A673 (cell line): Measurements from ENCODE around the gene GPRC5D. TPM values are rescaled to one million over a fixed set of nuclear protein-coding genes. Genes with fewer than 3 reads are reported as not detected.

ENCODE experiments used
- BruUV-seq: library from RNA; stranded (reverse); fragments of 400-500 nt; replicated peaks from 2 replicates; lab custom pipeline; 2021; lab: Mats Ljungman, UMichigan
- CTCF ChIA-PET: fragments of 300-600 bp; sonication (Branson Sonifier 250); formaldehyde crosslinking; loops from one replicate; lab custom pipeline; 2022; ENCODE audit warnings: antibody characterized with exemption; lab: Charles Lee
- POLR2A ChIA-PET: fragments of 300-600 bp; sonication (Branson Sonifier 250); formaldehyde crosslinking; loops from one replicate; lab custom pipeline; 2022; ENCODE audit warnings: antibody characterized with exemption; ENCODE audit not compliant: low non-redundant PET; lab: Charles Lee
- DNase-seq: peaks from one replicate; pipeline ENCODE4 v3.0.0-alpha.2; 2015; ENCODE audit warnings: low spot score
- H3K27ac ChIP-seq: fragments of 200-600 bp; sonication (generic); 2 replicates; pipeline ENCODE4 v1.5.1; 2016; ENCODE audit warnings: mixed run types, low read depth, mild to moderate bottlenecking, mixed read lengths, antibody characterized with exemption, low read length; ENCODE audit not compliant: poor library complexity, severe bottlenecking
- H3K27me3 ChIP-seq: fragments of 200-600 bp; sonication (generic); replicated peaks from 2 replicates; pipeline ENCODE4 v1.6.1; 2017; ENCODE audit warnings: mixed run types, low read depth, mild to moderate bottlenecking, mixed read lengths, antibody characterized with exemption, low read length; ENCODE audit not compliant: insufficient read depth, poor library complexity
- H3K36me3 ChIP-seq: fragments of 200-600 bp; sonication (generic); 2 replicates; pipeline ENCODE4 v1.6.1; 2016; ENCODE audit warnings: mixed run types, mild to moderate bottlenecking, mixed read lengths, antibody characterized with exemption, low read length; ENCODE audit not compliant: insufficient read depth, poor library complexity, severe bottlenecking
- H3K4me1 ChIP-seq: fragments of 200-600 bp; sonication (generic); 2 replicates; pipeline ENCODE4 v1.6.1; 2017; ENCODE audit warnings: mixed run types, mild to moderate bottlenecking, mixed read lengths, antibody characterized with exemption, low read length; ENCODE audit not compliant: insufficient read depth, poor library complexity, severe bottlenecking
- H3K4me3 ChIP-seq: fragments of 200-600 bp; sonication (generic); 2 replicates; pipeline ENCODE4 v1.5.1; 2016; ENCODE audit warnings: low read depth, mixed run types, mild to moderate bottlenecking, mixed read lengths, low read length; ENCODE audit not compliant: poor library complexity, severe bottlenecking
- H3K9me3 ChIP-seq: fragments of 200-600 bp; sonication (generic); 2 replicates; pipeline ENCODE4 v1.6.1; 2016; ENCODE audit warnings: mixed run types, low read depth, mild to moderate bottlenecking, mixed read lengths, antibody characterized with exemption, low read length; ENCODE audit not compliant: poor library complexity, severe bottlenecking
- CTCF ChIP-seq: fragments of 300-800, 200-600 bp; sonication (generic); conservative IDR thresholded peaks from 2 replicates; pipeline ENCODE4 v1.5.1; 2017; ENCODE audit warnings: low read depth, mild to moderate bottlenecking, antibody characterized with exemption, low read length, moderate library complexity, mixed read lengths
- EZH2 ChIP-seq: fragments of 200-600 bp; sonication (generic); IDR thresholded peaks from 2 replicates; pipeline ENCODE4 v1.6.1; 2017; ENCODE audit warnings: borderline replicate concordance, low read depth, mild to moderate bottlenecking, mixed read lengths, antibody characterized with exemption, low read length; ENCODE audit not compliant: poor library complexity, severe bottlenecking
- intact Hi-C: fragments of 100-400 bp; cut with micrococcal nuclease; formaldehyde crosslinking; loops from one replicate; pipeline ENCODE4 v1.10.0; 2022; ENCODE audit not compliant: unreplicated experiment
- total RNA-seq: library from RNA; stranded (reverse); gene quantifications from 2 replicates; pipeline ENCODE4 v1.2.3, GENCODE V29; 2021

The GPRC5D gene
- total RNA-seq, 1 experiment from 2014 or later = not detected

- CTCF ChIA-PET = no interaction called here
- DNase-seq = no peak
- intact Hi-C loops = no loop called here
- no peaks in the 10 kb centered on the region for H3K27me3 ChIP-seq
- no peaks in the 10 kb centered on the region for H3K9me3 ChIP-seq
- H3K4me1 ChIP-seq = no peaks in the 10 kb centered on the region
- POLR2A ChIA-PET = no interaction called here
- TF ChIP-seq CTCF (no peak), EZH2 (no peak)
- H3K27ac ChIP-seq = no peak overlapping the region
- H3K4me3 ChIP-seq = no peak overlapping the region
- H3K36me3 ChIP-seq = no peaks in the 10 kb centered on the region
- BruUV-seq = no TSS peak
Observed at GRCh38 chr12:12941450-12942350, 10.3 kb downstream of the GPRC5D start.

- no peaks in the 10 kb centered on the region for H3K4me1 ChIP-seq
- no peak overlapping the region for H3K4me3 ChIP-seq
- H3K27me3 ChIP-seq = no peaks in the 10 kb centered on the region
- ChIA-PET CTCF (no interaction called here), POLR2A (no interaction called here)
- no peak for DNase-seq
- H3K36me3 ChIP-seq = no peaks in the 10 kb centered on the region
- H3K9me3 ChIP-seq = no peaks in the 10 kb centered on the region
- BruUV-seq = no TSS peak
- intact Hi-C loops = no loop called here
- TF ChIP-seq EZH2 (no peak), CTCF (no peak)
- no peak overlapping the region for H3K27ac ChIP-seq
Observed at GRCh38 chr12:12939888-12940287, 12.1 kb downstream of the GPRC5D start.

GRCh38 chr12:12938541-12938940, 13.4 kb downstream of the GPRC5D start:
- intact Hi-C loops = no loop called here
- ChIA-PET CTCF (no interaction called here), POLR2A (no interaction called here)
- Histone ChIP-seq H3K27me3 (no peaks in the 10 kb centered on the region), H3K4me3 (no peak overlapping the region), H3K36me3 (no peaks in the 10 kb centered on the region), H3K9me3 (no peaks in the 10 kb centered on the region), H3K27ac (no peak overlapping the region), H3K4me1 (no peaks in the 10 kb centered on the region)
- DNase-seq = no peak
- BruUV-seq = no TSS peak
- TF ChIP-seq CTCF (no peak), EZH2 (no peak)
